DND-41 (cell line): ENCODE data around the gene GRID1.

Experiments used
- ATAC-seq: fragments of 200-7000 bp; cut with Tn5 transposase; 3 replicates; pipeline ENCODE4 v1.9.1; 2021; ENCODE audit warnings: low read depth; ENCODE audit not compliant: insufficient read depth
- DNase-seq: peaks from one replicate; pipeline ENCODE4 v3.0.0-alpha.2; 2020
- H2AFZ ChIP-seq: 2 replicates; pipeline ENCODE4 v1.6.0; 2012; ENCODE audit warnings: low read depth, low read length
- H3K27ac ChIP-seq: 2 replicates; pipeline ENCODE4 v1.5.1; 2012; ENCODE audit warnings: low read length, inconsistent platforms
- H3K27me3 ChIP-seq: fragments of 200-600 bp; sonication (generic); 2 replicates; pipeline ENCODE4 v1.6.0; 2012; ENCODE audit warnings: low read length, mild to moderate bottlenecking, inconsistent platforms; ENCODE audit not compliant: insufficient read depth, poor library complexity
- H3K36me3 ChIP-seq: 2 replicates; pipeline ENCODE4 v1.5.1; 2012; ENCODE audit warnings: low read length, inconsistent platforms; ENCODE audit not compliant: insufficient read depth
- H3K4me1 ChIP-seq: 2 replicates; pipeline ENCODE4 v1.5.1; 2012; ENCODE audit warnings: mild to moderate bottlenecking, low read length; ENCODE audit not compliant: insufficient read depth
- H3K4me2 ChIP-seq: 2 replicates; pipeline ENCODE4 v1.6.0; 2012; ENCODE audit warnings: mild to moderate bottlenecking, moderate library complexity, low read length, inconsistent platforms; ENCODE audit not compliant: insufficient read depth
- H3K4me3 ChIP-seq, 2 experiments: fragments of 200-600 bp in 1 of 2; shearing (Covaris generic) in 1 of 2; 2 replicates each; pipeline ENCODE4 v1.5.1; 2012 to 2016; ENCODE audit warnings: inconsistent platforms in 2 of 2, low read length in 2 of 2, mild to moderate bottlenecking in 2 of 2, low read depth in 1 of 2, moderate library complexity in 1 of 2
- H3K79me2 ChIP-seq: 2 replicates; pipeline ENCODE4 v1.6.0; 2012; ENCODE audit warnings: low read length, inconsistent platforms; ENCODE audit not compliant: insufficient read depth
- H3K9ac ChIP-seq: 2 replicates; pipeline ENCODE4 v1.6.0; 2012; ENCODE audit warnings: low read depth, mild to moderate bottlenecking, inconsistent platforms, low read length, moderate library complexity
- H3K9me3 ChIP-seq: 2 replicates; pipeline ENCODE4 v1.5.1; 2012; ENCODE audit warnings: low read length, moderate library complexity, mild to moderate bottlenecking, inconsistent platforms; ENCODE audit not compliant: insufficient read depth, severe bottlenecking
- H4K20me1 ChIP-seq: 2 replicates; pipeline ENCODE4 v1.6.0; 2012; ENCODE audit warnings: low read length; ENCODE audit not compliant: insufficient read depth
- EZH2 ChIP-seq: IDR thresholded peaks from 3 replicates; pipeline ENCODE4 v1.6.1; 2012; ENCODE audit warnings: borderline replicate concordance, low read depth, mild to moderate bottlenecking, moderate library complexity, low read length, inconsistent platforms; ENCODE audit not compliant: severe bottlenecking
- TF ChIP-seq, protein P1 (sequence below): IDR thresholded peaks from 2 replicates; pipeline ENCODE4 v1.5.1; 2012; ENCODE audit warnings: borderline replicate concordance, low read length, moderate library complexity, mild to moderate bottlenecking; ENCODE audit not compliant: poor library complexity, severe bottlenecking; ENCODE audit errors: extremely low read depth

GRID1 gene

DNA sequence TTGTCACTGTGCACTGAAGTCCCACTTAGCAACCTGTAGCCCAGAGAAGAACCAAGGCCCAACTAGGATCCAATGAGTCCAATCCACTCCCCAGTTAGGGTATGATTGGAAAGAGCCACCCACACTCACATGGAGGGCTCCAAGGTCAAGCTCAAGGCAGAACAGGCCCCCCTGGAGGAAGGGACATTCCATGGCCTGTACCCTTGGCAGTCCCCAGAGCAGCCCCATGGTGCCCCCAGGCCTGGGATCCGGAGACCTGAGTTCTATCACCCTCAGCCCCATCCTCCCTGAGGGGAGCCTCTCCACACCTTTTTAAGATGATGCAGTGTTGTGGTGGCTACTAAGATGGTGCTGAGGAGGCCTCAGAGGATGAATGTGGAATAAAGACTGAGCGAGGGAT is 231.4 kb downstream of the GRID1 start:
- Histone ChIP-seq H4K20me1 (no peaks in the 10 kb centered on the region), H3K27me3 (no peaks in the 10 kb centered on the region), H3K79me2 (no peaks in the 10 kb centered on the region), H3K4me3 (no peak overlapping the region), H3K27ac (no peak overlapping the region), H3K4me2 (no peak overlapping the region), H3K36me3 (no peaks in the 10 kb centered on the region), H3K9me3 (no peaks in the 10 kb centered on the region), H2AFZ (no peak overlapping the region), H3K4me1 (no peaks in the 10 kb centered on the region), H3K9ac (no peak overlapping the region)
- DNase-seq = no peak
- TF ChIP-seq EZH2 = no peak
- no peak for ATAC-seq

GRCh38 chr10:86130737-86131475 is 235.7 kb downstream of the GRID1 start:
- TF ChIP-seq, protein P1, sequence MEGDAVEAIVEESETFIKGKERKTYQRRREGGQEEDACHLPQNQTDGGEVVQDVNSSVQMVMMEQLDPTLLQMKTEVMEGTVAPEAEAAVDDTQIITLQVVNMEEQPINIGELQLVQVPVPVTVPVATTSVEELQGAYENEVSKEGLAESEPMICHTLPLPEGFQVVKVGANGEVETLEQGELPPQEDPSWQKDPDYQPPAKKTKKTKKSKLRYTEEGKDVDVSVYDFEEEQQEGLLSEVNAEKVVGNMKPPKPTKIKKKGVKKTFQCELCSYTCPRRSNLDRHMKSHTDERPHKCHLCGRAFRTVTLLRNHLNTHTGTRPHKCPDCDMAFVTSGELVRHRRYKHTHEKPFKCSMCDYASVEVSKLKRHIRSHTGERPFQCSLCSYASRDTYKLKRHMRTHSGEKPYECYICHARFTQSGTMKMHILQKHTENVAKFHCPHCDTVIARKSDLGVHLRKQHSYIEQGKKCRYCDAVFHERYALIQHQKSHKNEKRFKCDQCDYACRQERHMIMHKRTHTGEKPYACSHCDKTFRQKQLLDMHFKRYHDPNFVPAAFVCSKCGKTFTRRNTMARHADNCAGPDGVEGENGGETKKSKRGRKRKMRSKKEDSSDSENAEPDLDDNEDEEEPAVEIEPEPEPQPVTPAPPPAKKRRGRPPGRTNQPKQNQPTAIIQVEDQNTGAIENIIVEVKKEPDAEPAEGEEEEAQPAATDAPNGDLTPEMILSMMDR = no peak
- no peak for TF ChIP-seq EZH2
- Histone ChIP-seq H3K36me3 (no peaks in the 10 kb centered on the region), H3K4me2 (no peak overlapping the region), H3K27ac (no peak overlapping the region), H3K4me3 (no peak overlapping the region), H3K27me3 (peaks cover 2% of the 10 kb centered on the region), H3K9ac (no peak overlapping the region), H3K79me2 (no peaks in the 10 kb centered on the region), H3K4me1 (no peaks in the 10 kb centered on the region), H4K20me1 (no peaks in the 10 kb centered on the region; the same call in 1 of the 2 replicates), H2AFZ (no peak overlapping the region), H3K9me3 (no peaks in the 10 kb centered on the region)
- DNase-seq (no peak), ATAC-seq (no peak)

GRCh38 chr10:86130041-86130440 is 236.6 kb downstream of the GRID1 start:
- Histone ChIP-seq H3K9me3 (no peaks in the 10 kb centered on the region), H3K4me1 (no peaks in the 10 kb centered on the region), H4K20me1 (no peaks in the 10 kb centered on the region; the same call in 1 of the 2 replicates), H3K4me2 (no peak overlapping the region), H3K79me2 (no peaks in the 10 kb centered on the region), H2AFZ (no peak overlapping the region), H3K9ac (no peak overlapping the region), H3K27ac (no peak overlapping the region), H3K36me3 (no peaks in the 10 kb centered on the region), H3K27me3 (peaks cover 2% of the 10 kb centered on the region), H3K4me3 (no peak overlapping the region)
- no peak for TF ChIP-seq EZH2
- ATAC-seq (no peak), DNase-seq (no peak)

DNA sequence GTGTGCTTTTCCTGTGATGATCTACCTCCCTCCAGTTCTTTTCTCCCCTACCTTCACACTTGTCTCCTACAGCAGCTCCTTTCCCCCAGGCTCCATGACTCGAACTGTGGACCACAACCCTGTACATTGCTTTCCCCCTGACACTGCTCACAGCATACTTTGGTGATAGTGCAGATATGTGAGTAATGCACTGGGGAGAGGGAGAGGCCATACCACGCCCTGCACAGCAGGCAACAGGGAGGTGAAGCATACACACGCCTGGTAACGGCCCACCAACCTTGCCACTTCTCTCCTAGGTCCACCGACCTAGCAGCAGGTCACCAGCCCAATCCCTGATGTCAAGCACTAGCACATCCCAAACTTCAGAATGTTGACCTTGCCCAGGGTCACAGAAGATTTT is 238.2 kb downstream of the GRID1 start:
- no peaks in the 10 kb centered on the region for H3K36me3 ChIP-seq
- H3K9ac ChIP-seq = no peak overlapping the region
- no peaks in the 10 kb centered on the region for H3K79me2 ChIP-seq
- no peak overlapping the region for H3K4me3 ChIP-seq
- no peaks in the 10 kb centered on the region; the same call in 1 of the 2 replicates for H4K20me1 ChIP-seq
- H2AFZ ChIP-seq = no peak overlapping the region
- DNase-seq (no peak), ATAC-seq (no peak)
- TF ChIP-seq, protein P1 = no peak
- TF ChIP-seq EZH2 = no peak
- H3K27ac ChIP-seq = no peak overlapping the region
- no peaks in the 10 kb centered on the region for H3K4me1 ChIP-seq
- no peak overlapping the region for H3K4me2 ChIP-seq
- H3K27me3 ChIP-seq = peaks cover 2% of the 10 kb centered on the region
- H3K9me3 ChIP-seq = no peaks in the 10 kb centered on the region
